ENCODE results near the gene TAOK1. TPM values are rescaled to one million over a fixed set of nuclear protein-coding genes. Genes with fewer than 3 reads are reported as not detected.

The TAOK1 gene
- total RNA-seq, 4 donors from 2014 or later = 54.7 to 71.8 (median 64.9) TPM

GRCh38 chr17:29358416-29358815 lies 31.7 kb upstream of the TAOK1 start:
- WGBS, 2 donors = 67 to 69% methylated on average over 1 of the region's 1 CpG
- H3K4me3 ChIP-seq (ENCODE audit: low read depth, poor library complexity, severe bottlenecking) = no peak overlapping the region
- no peak for TF ChIP-seq CTCF (IDR thresholded peaks at IDR 0.05)
- no peak for TF ChIP-seq POLR2A (IDR thresholded peaks at IDR 0.05)
- no peak for DNase-seq (ENCODE audit: low spot score in 2 of 2)
- intact Hi-C loops (cut with DNase I; ENCODE audit: low total_unique reads) = no loop called here

- WGBS, 2 donors = 98% methylated on average over 3 of the region's 3 CpGs
- H3K4me3 ChIP-seq (ENCODE audit: low read depth, poor library complexity, severe bottlenecking) = no peak overlapping the region
- no peak for DNase-seq (ENCODE audit: low spot score in 2 of 2)
- no peak for TF ChIP-seq POLR2A (IDR thresholded peaks at IDR 0.05)
- no peak for TF ChIP-seq CTCF (IDR thresholded peaks at IDR 0.05)
- intact Hi-C loops (cut with DNase I; ENCODE audit: low total_unique reads) = no loop called here
These were observed 30.4 kb upstream of the TAOK1 start for GRCh38 chr17:29359777-29360176.

GRCh38 chr17:29363716-29364115 lies 26.4 kb upstream of the TAOK1 start:
- no peak for TF ChIP-seq POLR2A (IDR thresholded peaks at IDR 0.05)
- no peak for TF ChIP-seq CTCF (IDR thresholded peaks at IDR 0.05)
- intact Hi-C loops (cut with DNase I; ENCODE audit: low total_unique reads) = no loop called here
- DNase-seq (ENCODE audit: low spot score in 2 of 2) = peak in 1 of 2 donors; percentile 28
- no peak overlapping the region for H3K4me3 ChIP-seq (ENCODE audit: low read depth, poor library complexity, severe bottlenecking)
- WGBS, 2 donors = 70 to 86% methylated on average over 2 of the region's 2 CpGs

GRCh38 chr17:29364691-29365090 lies 25.5 kb upstream of the TAOK1 start:
- 88 to 96% methylated on average over 4 of the region's 4 CpGs for WGBS, 2 donors
- no peak overlapping the region for H3K4me3 ChIP-seq (ENCODE audit: low read depth, poor library complexity, severe bottlenecking)
- peak in 1 of 2 donors; percentile 13 for DNase-seq (ENCODE audit: low spot score in 2 of 2)
- intact Hi-C loops (cut with DNase I; ENCODE audit: low total_unique reads) = no loop called here
- no peak for TF ChIP-seq CTCF (IDR thresholded peaks at IDR 0.05)
- no peak for TF ChIP-seq POLR2A (IDR thresholded peaks at IDR 0.05)

GRCh38 chr17:29368161-29368560 lies 22.0 kb upstream of the TAOK1 start:
- TF ChIP-seq POLR2A (IDR thresholded peaks at IDR 0.05) (no peak), CTCF (IDR thresholded peaks at IDR 0.05) (no peak)
- no peak for DNase-seq (ENCODE audit: low spot score in 2 of 2)
- intact Hi-C loops (cut with DNase I; ENCODE audit: low total_unique reads) = no loop called here
- no peak overlapping the region for H3K4me3 ChIP-seq (ENCODE audit: low read depth, poor library complexity, severe bottlenecking)

- peak in 1 of 2 donors; percentile 25 for DNase-seq (ENCODE audit: low spot score in 2 of 2)
- intact Hi-C loops (cut with DNase I; ENCODE audit: low total_unique reads) = no loop called here
- 73 to 79% methylated on average over 4 of the region's 4 CpGs for WGBS, 2 donors
- no peak for TF ChIP-seq POLR2A (IDR thresholded peaks at IDR 0.05)
- TF ChIP-seq CTCF (IDR thresholded peaks at IDR 0.05) = no peak
- H3K4me3 ChIP-seq (ENCODE audit: low read depth, poor library complexity, severe bottlenecking) = no peak overlapping the region
These were observed 21.2 kb upstream of the TAOK1 start for GRCh38 chr17:29368926-29369325.
